GM12873 (cell line): ENCODE results near the gene SRGAP1.

ENCODE experiments used
- CTCF ChIP-seq: IDR thresholded peaks from 2 replicates; pipeline ENCODE4 v1.5.1; 2012; ENCODE audit warnings: low read depth, mild to moderate bottlenecking, moderate library complexity, low read length, control low read depth; ENCODE audit not compliant: insufficient read depth; ENCODE audit errors: missing control alignments

The SRGAP1 gene

GRCh38 chr12:63836936-63837335 is 7.6 kb upstream of the SRGAP1 start:
- TF ChIP-seq CTCF: no peak

GRCh38 chr12:63838411-63838810 is 6.1 kb upstream of the SRGAP1 start:
- no peak for TF ChIP-seq CTCF

GRCh38 chr12:63841011-63841410 is 3.5 kb upstream of the SRGAP1 start:
- TF ChIP-seq CTCF: no peak

GRCh38 chr12:63841571-63841970 is 2.9 kb upstream of the SRGAP1 start:
- TF ChIP-seq CTCF: no peak

- no peak for TF ChIP-seq CTCF
Observed at GRCh38 chr12:63843254-63843720, 1.2 kb upstream of the SRGAP1 start.

GRCh38 chr12:63843721-63844390 is 644 bp upstream of the SRGAP1 start:
- TF ChIP-seq CTCF: peak; percentile 86

- TF ChIP-seq CTCF: no peak
Observed at GRCh38 chr12:63845726-63846125, 1.2 kb downstream of the SRGAP1 start.
